ENCODE data around the gene ATP8A1.

The ATP8A1 gene

GRCh38 chr4:42646999-42647541 is 9.8 kb downstream of the ATP8A1 start:
- DNase-seq: no peak

- no peak for DNase-seq
Measured at GRCh38 chr4:42646013-42646784, 10.7 kb downstream of the ATP8A1 start.

- DNase-seq: no peak
Measured at GRCh38 chr4:42644897-42645296, 12.0 kb downstream of the ATP8A1 start.

- DNase-seq: no peak
Measured at GRCh38 chr4:42643685-42644084, 13.2 kb downstream of the ATP8A1 start.

- no peak for DNase-seq
Measured at GRCh38 chr4:42642845-42643615, 13.9 kb downstream of the ATP8A1 start.

- DNase-seq: no peak
Measured at GRCh38 chr4:42642101-42642797, 14.7 kb downstream of the ATP8A1 start.

GRCh38 chr4:42641656-42642055 is 15.2 kb downstream of the ATP8A1 start:
- DNase-seq: no peak

- no peak for DNase-seq
Measured at GRCh38 chr4:42641161-42641560, 15.7 kb downstream of the ATP8A1 start.

- no peak for DNase-seq
Measured at GRCh38 chr4:42640613-42641012, 16.3 kb downstream of the ATP8A1 start.

- DNase-seq: no peak
Measured at GRCh38 chr4:42638993-42639392, 17.9 kb downstream of the ATP8A1 start.

GRCh38 chr4:42638321-42638720 is 18.6 kb downstream of the ATP8A1 start:
- no peak for DNase-seq

GRCh38 chr4:42637867-42638266 is 19.0 kb downstream of the ATP8A1 start:
- no peak for DNase-seq

GRCh38 chr4:42637104-42637503 is 19.8 kb downstream of the ATP8A1 start:
- DNase-seq: no peak

- peak; percentile 96 for DNase-seq
Measured at GRCh38 chr4:42636645-42636949, 20.3 kb downstream of the ATP8A1 start.

- DNase-seq: no peak
Measured at GRCh38 chr4:42633605-42634388, 23.1 kb downstream of the ATP8A1 start.

GRCh38 chr4:42632653-42633382 is 24.1 kb downstream of the ATP8A1 start:
- DNase-seq: no peak

GRCh38 chr4:42630908-42631307 is 26.0 kb downstream of the ATP8A1 start:
- no peak for DNase-seq

GRCh38 chr4:42628740-42629139 is 28.2 kb downstream of the ATP8A1 start:
- no peak for DNase-seq

- DNase-seq: no peak
Measured at GRCh38 chr4:42627885-42628646, 28.8 kb downstream of the ATP8A1 start.

- DNase-seq: no peak
Measured at GRCh38 chr4:42626629-42627146, 30.2 kb downstream of the ATP8A1 start.

- DNase-seq: no peak
Measured at GRCh38 chr4:42625329-42625728, 31.6 kb downstream of the ATP8A1 start.
